ENCODE results near the gene GCK.

Gene GCK
- long read RNA-seq, donor 1 = 0 reads
- long read RNA-seq, donor 2, partial matches to known transcripts = 0 of 2 reads
- long read RNA-seq, donor 2, other reads (novel, unspliced or antisense) = 0 of 2 reads
- long read RNA-seq, donor 3, partial matches to known transcripts = 0 of 2 reads
- long read RNA-seq, donor 3, other reads (novel, unspliced or antisense) = 0 of 2 reads
- long read RNA-seq, donor 4, partial matches to known transcripts = 0 of 3 reads
- long read RNA-seq, donor 4, other reads (novel, unspliced or antisense) = 0 of 3 reads
- long read RNA-seq, donor 5 = 0 reads
- long read RNA-seq, donor 6 = 0 reads
- long read RNA-seq, donor 7, partial matches to known transcripts = 0 of 7 reads
- long read RNA-seq, donor 7, other reads (novel, unspliced or antisense) = 0 of 7 reads
- long read RNA-seq, donor 8, partial matches to known transcripts = 0 of 2 reads
- long read RNA-seq, donor 8, other reads (novel, unspliced or antisense) = 0 of 2 reads

- DNase-seq = peak; percentile 40
Measured at GRCh38 chr7:44189286-44189992, at the start of gene GCK. Gene GCK, minus strand, starts transcription at chr7:44189439. Its CDS starts 486 bp downstream, at chr7:44188953.

GRCh38 chr7:44238116-44238695 is 49.0 kb upstream of the GCK start:
- no peak for DNase-seq

GRCh38 chr7:44237696-44238095 is 48.5 kb upstream of the GCK start:
- DNase-seq = no peak

GRCh38 chr7:44236333-44236728 is 47.1 kb upstream of the GCK start:
- DNase-seq = no peak

- DNase-seq = no peak
Measured at GRCh38 chr7:44235582-44236332, 46.5 kb upstream of the GCK start.

- no peak for DNase-seq
Measured at GRCh38 chr7:44235066-44235465, 45.8 kb upstream of the GCK start.

- DNase-seq = no peak
Measured at GRCh38 chr7:44232901-44233715, 43.9 kb upstream of the GCK start.

- no peak for DNase-seq
Measured at GRCh38 chr7:44232396-44232795, 43.2 kb upstream of the GCK start.

- DNase-seq = no peak
Measured at GRCh38 chr7:44231088-44231487, 41.8 kb upstream of the GCK start.

GRCh38 chr7:44230286-44230685 is 41.0 kb upstream of the GCK start:
- DNase-seq = no peak

- DNase-seq = no peak
Measured at GRCh38 chr7:44229546-44230105, 40.4 kb upstream of the GCK start.

- no peak for DNase-seq
Measured at GRCh38 chr7:44228571-44229350, 39.5 kb upstream of the GCK start.

GRCh38 chr7:44227911-44228310 is 38.7 kb upstream of the GCK start:
- DNase-seq = no peak

- DNase-seq = no peak
Measured at GRCh38 chr7:44226396-44226753, 37.1 kb upstream of the GCK start.

- peak; percentile 25 for DNase-seq
Measured at GRCh38 chr7:44225566-44226395, 36.5 kb upstream of the GCK start.

- no peak for DNase-seq
Measured at GRCh38 chr7:44224974-44225565, 35.8 kb upstream of the GCK start.

GRCh38 chr7:44224080-44224973 is 35.1 kb upstream of the GCK start:
- peak; percentile 5 for DNase-seq

Measured in right kidney (tissue), 9 donors.